Measurements from ENCODE around the gene HYCC1. TPM values are rescaled to one million over a fixed set of nuclear protein-coding genes. Genes with fewer than 3 reads are reported as not detected.
"Not testable (repeated sequence)": the region's sequence is repeated elsewhere in the genome, so short reads cannot be mapped to it uniquely, and the experiment has no call there.

The HYCC1 gene
- total RNA-seq, 4 donors from 2014 or later, result 3.6 to 13.4 (median 10.2) TPM

- no peak overlapping the region for H3K4me3 ChIP-seq (ENCODE audit: low read depth, poor library complexity, severe bottlenecking)
- 39 to 46% methylated on average over 3 of the region's 3 CpGs for WGBS, 2 donors
- intact Hi-C loops (cut with DNase I; ENCODE audit: low total_unique reads), result loop anchor here (10.0 kb wide), 1 partner anchor 190 kb away; no protein-coding TSS in a partner anchor
- no peak for DNase-seq (ENCODE audit: low spot score in 2 of 2)
- TF ChIP-seq POLR2A (IDR thresholded peaks at IDR 0.05) (no peak), CTCF (IDR thresholded peaks at IDR 0.05) (no peak)
Observed at GRCh38 chr7:23044581-23044980, 30.7 kb upstream of the HYCC1 start.

GRCh38 chr7:23043441-23043840 lies 29.5 kb upstream of the HYCC1 start:
- intact Hi-C loops (cut with DNase I; ENCODE audit: low total_unique reads), result loop anchor here (10.0 kb wide), 1 partner anchor 189 kb away; no protein-coding TSS in a partner anchor
- 88 to 98% methylated on average over 2 of the region's 2 CpGs for WGBS, 2 donors
- TF ChIP-seq POLR2A (IDR thresholded peaks at IDR 0.05) (no peak), CTCF (IDR thresholded peaks at IDR 0.05) (no peak)
- no peak overlapping the region for H3K4me3 ChIP-seq (ENCODE audit: low read depth, poor library complexity, severe bottlenecking)
- no peak for DNase-seq (ENCODE audit: low spot score in 2 of 2)

- not testable (repeated sequence) for DNase-seq (ENCODE audit: low spot score in 2 of 2); H3K4me3 ChIP-seq (ENCODE audit: low read depth, poor library complexity, severe bottlenecking)
- intact Hi-C loops (cut with DNase I; ENCODE audit: low total_unique reads), result loop anchor here (10.0 kb wide), 1 partner anchor 185 kb away; no protein-coding TSS in a partner anchor
- 75 to 79% methylated on average over 2 of the region's 4 CpGs for WGBS, 2 donors
Observed at GRCh38 chr7:23039674-23040073, 25.7 kb upstream of the HYCC1 start.

- 71 to 75% methylated on average over 11 to 26 of the region's 34 CpGs for WGBS, 2 donors
- H3K4me3 ChIP-seq (ENCODE audit: low read depth, poor library complexity, severe bottlenecking); DNase-seq (ENCODE audit: low spot score in 2 of 2); intact Hi-C loops (cut with DNase I; ENCODE audit: low total_unique reads): not testable (repeated sequence)
Observed at GRCh38 chr7:23035542-23036371, 21.8 kb upstream of the HYCC1 start.

- DNase-seq (ENCODE audit: low spot score in 2 of 2), result no peak
- intact Hi-C loops (cut with DNase I; ENCODE audit: low total_unique reads), result no loop called here
- no peak for TF ChIP-seq POLR2A (IDR thresholded peaks at IDR 0.05)
- no peak for TF ChIP-seq CTCF (IDR thresholded peaks at IDR 0.05)
- WGBS, 2 donors, result 87 to 93% methylated on average over 1 of the region's 1 CpG
- no peak overlapping the region for H3K4me3 ChIP-seq (ENCODE audit: low read depth, poor library complexity, severe bottlenecking)
Observed at GRCh38 chr7:23027261-23027660, 13.3 kb upstream of the HYCC1 start.

- DNase-seq (ENCODE audit: low spot score in 2 of 2), result no peak
- intact Hi-C loops (cut with DNase I; ENCODE audit: low total_unique reads), result no loop called here
- H3K4me3 ChIP-seq (ENCODE audit: low read depth, poor library complexity, severe bottlenecking), result no peak overlapping the region
- TF ChIP-seq POLR2A (IDR thresholded peaks at IDR 0.05) (no peak), CTCF (IDR thresholded peaks at IDR 0.05) (no peak)
- 58 to 78% methylated on average over 4 of the region's 4 CpGs for WGBS, 2 donors
Observed at GRCh38 chr7:23026164-23026563, 12.2 kb upstream of the HYCC1 start.

GRCh38 chr7:23024454-23024853 lies 10.5 kb upstream of the HYCC1 start:
- no peak for TF ChIP-seq CTCF (IDR thresholded peaks at IDR 0.05)
- no peak for TF ChIP-seq POLR2A (IDR thresholded peaks at IDR 0.05)
- no peak for DNase-seq (ENCODE audit: low spot score in 2 of 2)
- no peak overlapping the region for H3K4me3 ChIP-seq (ENCODE audit: low read depth, poor library complexity, severe bottlenecking)

More at GRCh38 chr7:23024454-23024853, 10.5 kb upstream of the HYCC1 start:
- intact Hi-C loops (cut with DNase I; ENCODE audit: low total_unique reads), result no loop called here
- 82 to 90% methylated on average over 2 of the region's 2 CpGs for WGBS, 2 donors

Measured in lower leg skin (tissue), 4 donors.